HG03064 (cell line): ENCODE results near the gene BAD.

Experiments
- ATAC-seq: cut with Tn5 transposase; IDR thresholded peaks from one replicate; pipeline ENCODE4 v1.9.1; 2021; ENCODE audit warnings: low read depth; ENCODE audit not compliant: unreplicated experiment

Gene BAD

DNA sequence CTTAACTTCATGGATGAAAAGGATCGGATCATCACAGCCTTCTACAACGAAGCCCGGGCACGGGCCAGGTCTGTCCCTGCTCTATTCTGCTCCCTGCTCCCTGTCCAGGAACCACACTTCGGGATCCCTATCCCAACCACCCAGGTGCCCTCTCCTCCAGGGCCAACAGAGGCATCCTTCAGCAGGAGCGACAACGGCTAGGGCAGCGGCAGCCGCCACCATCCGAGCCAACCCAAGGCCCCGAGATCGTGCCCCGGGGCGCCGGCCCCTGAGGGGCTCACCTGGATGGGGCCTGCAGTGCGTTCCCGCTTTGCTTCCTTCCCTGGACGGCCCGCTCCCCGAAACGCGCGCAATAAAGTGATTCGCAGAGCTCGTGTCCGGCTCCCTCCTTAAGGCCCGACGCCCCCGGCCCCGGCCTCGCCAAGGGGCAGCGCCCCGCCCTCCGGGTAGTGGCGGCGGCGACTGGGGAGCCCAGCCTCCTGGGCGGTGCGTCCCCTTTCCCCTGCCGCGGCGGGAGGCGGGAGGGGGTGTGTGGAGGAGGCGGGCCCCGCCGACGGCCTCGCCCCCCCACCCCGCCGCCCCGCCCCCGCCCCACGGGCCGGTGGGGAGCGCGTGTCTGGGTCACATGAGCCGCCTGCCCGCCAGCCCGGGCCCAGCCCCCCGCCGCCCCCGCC lies 50.4 kb downstream of the BAD start, which contains the start of gene VEGFB:
VEGFB (plus strand) TSS at position 672 of the 674 bp plus-strand sequence. CDS start 250 bp downstream, outside the sequence.
- ATAC-seq = no peak

DNA sequence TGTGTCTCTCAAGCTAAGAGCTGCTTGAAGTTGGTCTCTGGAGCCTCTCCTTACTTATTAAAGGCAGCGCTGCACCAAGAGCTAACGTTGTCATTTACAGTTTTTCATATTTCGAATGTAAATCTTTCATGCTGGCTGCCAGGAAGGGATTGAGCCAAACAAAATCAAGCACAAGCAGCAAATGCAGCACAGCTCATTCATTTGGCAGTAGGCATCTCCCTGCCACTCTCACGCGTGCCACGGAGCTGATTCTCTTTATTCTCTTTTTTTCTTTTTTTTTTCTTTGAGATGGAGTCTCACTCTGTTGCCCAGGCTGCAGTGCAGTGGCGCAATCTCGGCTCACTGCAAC lies 51.5 kb downstream of the BAD start:
- no peak for ATAC-seq

DNA sequence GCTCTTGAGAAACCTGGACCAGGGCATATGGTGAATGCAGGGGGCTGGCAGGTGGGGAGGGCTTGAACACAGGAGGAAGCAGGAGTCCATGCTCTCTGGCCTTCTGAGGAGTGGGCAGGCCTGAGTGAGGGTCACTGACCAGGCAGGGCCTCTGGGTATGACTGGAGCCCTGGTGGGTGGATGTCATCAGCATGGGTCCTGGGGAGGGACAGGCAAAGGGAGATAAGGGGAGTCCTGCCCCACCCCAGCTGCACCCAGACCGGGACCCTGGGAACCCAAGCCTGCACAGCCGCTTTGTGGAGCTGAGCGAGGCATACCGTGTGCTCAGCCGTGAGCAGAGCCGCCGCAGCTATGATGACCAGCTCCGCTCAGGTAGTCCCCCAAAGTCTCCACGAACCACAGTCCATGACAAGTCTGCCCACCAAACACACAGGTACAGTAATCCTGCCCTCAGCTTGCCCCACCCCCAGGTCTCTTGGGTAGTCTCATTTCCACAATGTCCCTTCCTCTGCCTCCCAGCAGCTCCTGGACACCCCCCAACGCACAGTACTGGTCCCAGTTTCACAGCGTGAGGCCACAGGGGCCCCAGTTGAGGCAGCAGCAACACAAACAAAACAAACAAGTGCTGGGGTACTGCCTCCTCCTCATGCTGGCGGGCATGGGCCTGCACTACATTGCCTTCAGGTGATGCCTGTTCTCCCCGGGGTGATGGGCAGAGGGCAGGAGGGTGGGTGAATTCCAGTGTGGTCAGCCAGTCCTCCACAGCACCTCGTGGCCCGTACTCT lies 52.1 kb downstream of the BAD start:
- no peak for ATAC-seq

DNA sequence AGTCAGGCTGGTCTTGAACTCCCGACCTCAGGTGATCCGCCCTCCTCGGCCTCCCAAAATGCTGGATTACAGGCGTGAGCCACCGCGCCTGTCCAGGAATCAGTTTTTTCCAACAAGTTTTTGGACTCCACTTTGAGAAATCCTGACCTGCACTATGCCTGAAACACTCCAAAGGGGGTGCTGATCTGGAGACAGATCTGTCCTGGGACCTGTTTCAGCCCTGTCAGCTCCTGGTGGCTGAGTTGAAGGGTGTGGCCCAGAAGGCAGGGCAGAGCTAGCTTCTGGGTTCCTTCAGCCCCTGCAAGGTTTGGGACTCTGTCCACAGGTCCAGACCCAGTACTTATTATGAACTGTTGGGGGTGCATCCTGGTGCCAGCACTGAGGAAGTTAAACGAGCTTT lies 52.9 kb downstream of the BAD start:
- no peak for ATAC-seq

DNA sequence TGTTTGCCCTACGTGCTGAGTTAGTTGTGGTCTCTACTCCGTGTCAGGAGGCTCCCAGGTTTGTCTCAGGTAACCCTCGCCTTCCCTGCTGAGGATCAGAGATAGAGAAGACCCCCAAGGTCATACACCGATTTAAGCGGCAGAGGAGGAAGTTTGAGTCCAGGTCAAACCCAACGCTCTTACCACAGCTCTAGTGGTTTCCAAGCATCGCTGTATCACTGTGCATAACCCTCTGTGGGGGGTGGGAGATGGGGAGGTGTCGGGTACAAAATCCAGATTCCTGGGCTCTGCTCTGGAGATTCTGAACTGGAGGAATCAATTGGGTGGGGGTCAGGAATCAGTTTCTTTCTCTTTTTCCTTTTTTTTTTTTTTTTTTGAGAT lies 53.5 kb downstream of the BAD start:
- no peak for ATAC-seq

DNA sequence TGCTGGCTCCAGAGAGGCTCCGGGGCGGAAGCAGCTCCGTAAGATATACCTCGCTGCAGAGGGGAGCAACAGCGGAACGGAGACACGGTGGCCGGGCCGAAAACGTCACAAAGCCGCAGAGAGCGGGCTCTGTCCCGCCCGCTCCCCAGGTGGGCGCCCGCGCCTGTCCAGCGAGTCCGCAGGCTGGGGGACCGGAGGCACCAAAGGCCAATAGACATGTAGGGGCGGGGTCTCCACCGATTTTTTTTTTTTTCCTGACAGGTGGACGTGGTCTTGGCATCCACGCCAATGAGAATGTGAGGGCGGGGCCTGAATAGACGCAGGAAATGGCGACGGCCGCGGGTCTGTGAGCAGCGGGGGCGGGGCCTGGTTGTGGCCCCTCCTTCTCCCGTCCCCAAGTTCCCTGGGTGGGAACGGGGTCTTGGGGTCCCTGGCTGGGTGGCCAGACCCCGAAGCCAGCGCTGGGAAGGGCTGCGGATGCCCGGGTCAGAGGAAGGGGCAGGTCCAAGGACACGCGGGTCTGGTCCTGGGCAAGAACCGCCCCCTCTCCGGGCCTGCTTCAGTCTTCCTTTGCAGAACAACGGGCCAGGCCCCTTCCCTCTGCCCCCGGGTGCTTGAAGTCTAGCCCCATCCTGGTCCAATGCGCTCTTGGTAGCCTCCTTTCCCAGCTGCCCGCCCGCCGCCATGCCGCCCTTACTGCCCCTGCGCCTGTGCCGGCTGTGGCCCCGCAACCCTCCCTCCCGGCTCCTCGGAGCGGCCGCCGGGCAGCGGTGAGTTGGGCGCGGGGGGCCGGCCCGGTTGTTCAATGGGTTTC lies 54.1 kb downstream of the BAD start, which contains the start of gene DNAJC4:
DNAJC4 (plus strand) TSS at position 378 of the 814 bp plus-strand sequence; CDS start at position 685, 307 bp downstream.
- ATAC-seq = no peak

DNA sequence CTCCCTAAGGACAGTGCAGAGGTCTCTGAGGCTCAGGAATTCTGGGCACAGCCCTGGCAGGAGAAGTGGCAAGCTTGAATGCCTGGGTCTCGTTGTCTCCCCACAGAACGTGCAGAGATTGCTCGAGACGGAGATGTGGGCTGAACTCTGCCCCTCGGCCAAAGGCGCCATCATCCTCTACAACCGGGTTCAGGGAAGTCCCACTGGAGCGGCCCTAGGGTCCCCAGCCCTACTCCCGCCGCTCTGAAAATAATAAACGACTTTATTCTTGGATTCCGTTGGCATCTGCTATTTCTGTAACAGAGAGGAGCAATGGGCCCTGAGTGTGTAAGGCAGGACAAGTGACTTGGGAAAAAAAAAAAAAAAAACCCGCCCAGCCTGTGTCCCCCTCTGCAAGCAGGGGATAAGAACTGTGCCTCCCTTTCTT lies 54.7 kb downstream of the BAD start:
- ATAC-seq = no peak

DNA sequence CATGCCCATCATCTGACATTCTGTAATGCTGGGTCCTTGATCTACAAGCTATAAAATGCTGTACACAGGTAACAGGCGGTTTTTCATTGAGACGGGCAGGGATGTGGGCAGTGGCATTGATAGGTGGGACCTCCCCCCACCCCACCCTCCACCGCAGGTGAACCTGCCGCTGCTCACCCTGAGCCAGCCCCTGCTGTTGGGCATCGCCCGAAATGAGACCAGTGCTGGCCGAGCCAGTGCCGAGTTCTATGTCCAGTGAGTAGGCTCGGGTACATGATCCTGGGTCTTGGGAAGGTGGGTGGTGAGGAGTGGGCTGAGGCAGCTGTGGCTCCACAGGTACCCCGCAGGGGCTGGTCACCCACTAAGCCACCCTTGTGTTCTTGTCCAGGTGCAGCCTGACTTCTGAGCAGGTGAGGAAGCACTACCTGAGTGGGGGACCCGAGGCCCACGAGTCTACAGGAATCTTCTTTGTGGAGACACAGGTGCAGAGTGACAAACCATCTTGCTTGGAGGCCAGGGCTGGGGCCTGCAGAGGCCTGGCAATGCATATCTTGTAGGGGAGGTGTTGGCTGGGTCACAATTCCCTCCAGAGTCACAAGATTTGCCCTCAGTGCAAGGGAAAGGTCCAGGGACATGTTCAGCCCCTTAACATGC lies 55.2 kb downstream of the BAD start:
- no peak for ATAC-seq

DNA sequence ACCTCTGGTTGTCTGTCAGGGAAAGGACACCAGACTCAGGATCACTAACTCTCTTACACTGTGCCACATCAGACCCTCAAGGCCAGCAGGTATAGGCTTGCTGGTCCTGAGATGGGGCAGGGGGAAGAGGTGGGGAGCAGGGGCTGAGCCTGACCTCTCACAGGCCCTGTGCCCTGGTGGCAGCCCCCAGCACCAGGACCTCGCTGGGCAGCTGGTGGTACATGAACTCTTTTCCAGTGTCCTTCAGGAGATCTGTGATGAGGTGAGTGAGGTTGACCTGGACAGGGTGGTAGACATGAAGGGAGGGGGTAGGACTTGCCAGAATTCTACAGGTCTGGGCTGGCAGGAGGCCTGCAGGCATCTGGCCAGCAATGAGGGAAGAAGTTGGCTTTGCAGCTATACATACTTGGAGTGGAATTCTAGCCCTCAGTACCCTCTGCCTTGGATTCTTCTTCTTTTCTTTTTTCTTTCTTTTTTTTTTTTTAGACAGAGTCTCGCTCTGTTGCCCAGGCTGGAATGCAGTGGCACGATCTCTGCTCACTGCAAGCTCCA lies 57.0 kb downstream of the BAD start:
- no peak for ATAC-seq

DNA sequence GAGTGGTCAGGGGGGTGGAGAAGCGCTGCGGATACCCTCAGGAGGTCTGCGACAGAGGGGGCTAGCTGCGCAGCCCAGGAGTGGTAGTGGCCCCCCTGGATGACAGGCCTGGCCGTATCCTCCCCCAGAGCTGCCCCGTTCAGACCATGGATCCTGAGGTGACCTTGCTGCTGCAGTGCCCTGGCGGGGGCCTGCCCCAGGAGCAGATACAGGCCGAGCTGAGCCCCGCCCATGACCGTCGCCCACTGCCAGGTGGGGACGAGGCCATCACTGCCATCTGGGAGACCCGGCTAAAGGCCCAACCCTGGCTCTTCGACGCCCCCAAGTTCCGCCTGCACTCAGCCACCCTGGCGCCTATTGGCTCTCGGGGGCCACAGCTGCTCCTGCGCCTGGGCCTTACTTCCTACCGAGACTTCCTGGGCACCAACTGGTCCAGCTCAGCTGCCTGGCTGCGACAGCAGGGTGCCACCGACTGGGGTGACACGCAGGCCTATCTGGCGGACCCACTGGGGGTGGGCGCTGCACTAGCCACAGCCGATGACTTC lies 57.9 kb downstream of the BAD start:
- ATAC-seq = no peak

DNA sequence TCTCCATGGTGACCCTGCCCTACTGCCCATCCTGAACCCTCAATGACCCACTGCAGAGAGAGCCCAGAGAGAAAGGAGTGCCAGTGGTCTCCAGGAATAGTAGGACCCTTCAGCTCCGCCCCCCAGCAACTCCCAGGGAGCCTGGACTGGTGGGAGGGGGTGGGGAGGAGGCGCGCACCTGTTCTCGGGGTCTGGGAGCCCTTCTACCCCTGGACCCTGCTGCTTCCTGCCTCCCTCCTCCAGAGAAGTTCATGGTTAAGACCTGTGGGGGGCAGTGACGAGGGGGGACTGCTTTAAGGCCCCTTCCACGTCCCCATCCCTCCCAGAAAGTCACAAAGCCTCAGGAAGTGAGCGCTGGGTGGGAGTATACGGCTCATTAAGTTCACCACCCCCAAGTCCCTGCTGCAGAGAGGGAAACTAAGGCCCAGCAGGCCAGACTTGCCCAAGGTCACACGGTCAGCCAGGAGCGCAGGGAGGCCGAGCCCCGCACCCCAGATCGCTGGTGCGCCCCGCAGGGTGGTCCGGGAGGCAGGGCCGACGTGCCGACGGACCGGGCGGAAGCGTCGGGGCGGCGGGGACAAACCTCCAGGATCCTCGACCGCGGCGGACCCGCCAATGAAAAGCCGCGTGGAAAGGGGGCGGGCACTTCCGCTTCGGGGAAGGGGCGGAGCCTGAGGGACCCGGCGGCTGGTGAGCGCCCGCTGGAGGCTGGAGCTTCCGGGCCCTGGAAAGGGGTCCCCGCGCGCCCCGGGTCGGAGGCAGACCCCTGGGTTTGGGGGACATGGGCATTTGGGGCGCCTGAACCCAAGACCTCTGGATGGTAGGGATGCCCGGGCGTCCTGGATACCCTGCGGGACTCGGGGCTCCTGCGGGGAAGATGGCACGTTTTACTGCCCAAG lies 58.6 kb downstream of the BAD start, which contains the start of the genes NUDT22 and TRPT1:
NUDT22 (plus strand) TSS at position 667 of the 899 bp plus-strand sequence. CDS start 379 bp downstream, outside the sequence.
TRPT1 (minus strand) TSS at position 579 of the 899 bp plus-strand sequence; CDS start at position 253, 326 bp downstream.
- ATAC-seq = no peak

DNA sequence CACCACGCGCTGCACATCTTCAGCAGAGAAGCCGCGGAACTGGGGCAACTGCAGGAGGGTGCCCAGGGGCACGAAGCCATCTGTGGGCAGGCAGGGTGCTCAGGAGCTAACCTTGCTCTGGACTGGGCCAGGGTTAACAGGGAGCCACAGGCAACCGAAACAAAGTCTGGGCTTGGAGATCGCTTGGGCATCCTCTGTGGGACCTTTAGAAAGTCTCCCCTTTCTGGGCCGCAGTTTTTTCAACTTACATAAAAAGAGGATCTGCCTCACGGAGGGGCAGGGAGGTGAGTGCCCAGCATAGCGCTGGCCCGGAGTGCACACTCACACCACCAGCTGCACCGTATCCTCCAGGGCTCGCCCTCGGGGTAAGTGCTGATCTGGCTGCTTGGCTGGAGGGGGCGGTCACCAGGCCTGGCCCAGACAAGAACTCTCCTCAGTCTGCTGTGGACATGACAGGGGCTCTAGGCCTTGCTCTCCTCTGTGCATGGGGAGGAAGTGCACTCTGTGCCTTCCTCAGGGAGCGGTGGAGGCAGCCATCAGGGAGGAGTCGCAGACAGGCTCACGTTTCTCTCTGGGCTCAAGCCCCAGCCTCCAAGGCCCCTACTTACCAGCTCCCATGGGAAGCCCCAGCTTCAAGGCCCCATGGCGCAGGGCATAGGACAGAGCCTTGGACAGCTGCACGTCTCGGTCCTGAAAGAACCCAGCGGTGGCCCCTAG lies 59.4 kb downstream of the BAD start:
- ATAC-seq = no peak

DNA sequence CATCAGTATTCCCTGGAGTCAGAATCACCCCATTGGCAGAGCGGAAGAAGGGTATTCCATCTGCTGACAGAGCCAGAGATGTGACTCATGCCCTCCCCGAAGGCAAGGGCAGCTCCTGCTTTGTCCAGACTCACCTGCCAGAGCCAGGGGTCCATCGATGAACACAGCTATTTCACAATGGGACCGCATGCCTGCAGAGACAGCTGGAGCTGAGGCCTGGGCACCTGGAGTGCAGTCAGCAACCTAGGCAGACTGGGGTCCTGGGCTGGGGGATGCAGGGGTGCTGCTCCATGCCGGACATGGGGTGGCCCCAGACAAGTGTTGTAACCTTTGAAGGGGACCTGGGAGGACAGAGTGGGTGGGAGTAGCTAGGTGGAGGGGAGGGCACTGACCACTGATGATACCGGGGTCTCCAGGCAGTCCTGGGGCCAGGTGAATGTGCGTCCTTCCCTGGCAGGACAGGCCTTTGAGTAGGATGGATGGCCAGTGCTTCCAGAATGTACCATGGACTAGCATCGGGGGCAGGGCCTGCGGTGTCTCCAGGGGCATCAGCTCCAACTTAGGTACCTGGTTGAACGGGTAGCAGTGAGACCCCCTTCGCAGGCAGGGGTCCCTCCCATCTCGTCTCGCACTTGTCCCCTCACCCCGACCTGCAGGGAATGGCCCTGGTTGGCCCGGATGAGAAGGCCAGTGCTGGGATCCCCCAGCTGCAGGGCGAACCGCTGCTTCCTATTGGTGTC lies 60.1 kb downstream of the BAD start:
- no peak for ATAC-seq

DNA sequence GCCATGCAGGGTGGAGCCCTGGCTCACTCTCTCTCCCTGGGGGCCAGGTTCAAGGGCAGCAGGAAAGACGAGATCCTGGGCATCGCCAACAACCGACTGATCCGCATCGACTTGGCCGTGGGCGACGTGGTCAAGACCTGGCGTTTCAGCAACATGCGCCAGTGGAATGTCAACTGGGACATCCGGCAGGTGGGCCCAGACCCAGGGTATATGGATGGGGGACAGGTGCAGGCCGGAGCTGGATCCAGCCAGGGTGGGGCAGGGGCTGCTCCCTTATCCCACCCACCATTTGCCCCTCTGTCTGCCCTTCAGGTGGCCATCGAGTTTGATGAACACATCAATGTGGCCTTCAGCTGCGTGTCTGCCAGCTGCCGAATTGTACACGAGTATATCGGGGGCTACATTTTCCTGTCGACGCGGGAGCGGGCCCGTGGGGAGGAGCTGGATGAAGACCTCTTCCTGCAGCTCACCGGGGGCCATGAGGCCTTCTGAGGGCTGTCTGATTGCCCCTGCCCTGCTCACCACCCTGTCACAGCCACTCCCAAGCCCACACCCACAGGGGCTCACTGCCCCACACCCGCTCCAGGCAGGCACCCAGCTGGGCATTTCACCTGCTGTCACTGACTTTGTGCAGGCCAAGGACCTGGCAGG lies 61.3 kb downstream of the BAD start:
- ATAC-seq = no peak

DNA sequence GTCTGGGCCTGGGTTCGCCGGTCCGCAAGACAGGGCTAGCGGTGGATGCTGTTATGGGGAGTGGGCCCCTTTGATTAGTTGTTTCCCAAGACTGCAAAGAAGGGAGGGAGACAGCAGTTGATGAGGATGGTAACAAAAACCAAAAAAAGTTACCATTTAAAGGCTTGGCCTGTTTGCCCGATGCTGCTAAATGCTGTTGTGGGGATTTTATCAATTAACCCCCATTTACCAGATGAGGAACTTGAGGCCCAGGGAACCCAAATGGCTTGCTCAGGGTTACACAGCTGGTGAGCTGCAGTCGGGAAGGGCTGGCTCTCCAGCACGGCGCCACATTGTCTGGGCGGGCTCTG lies 61.8 kb downstream of the BAD start:
- ATAC-seq = no peak

DNA sequence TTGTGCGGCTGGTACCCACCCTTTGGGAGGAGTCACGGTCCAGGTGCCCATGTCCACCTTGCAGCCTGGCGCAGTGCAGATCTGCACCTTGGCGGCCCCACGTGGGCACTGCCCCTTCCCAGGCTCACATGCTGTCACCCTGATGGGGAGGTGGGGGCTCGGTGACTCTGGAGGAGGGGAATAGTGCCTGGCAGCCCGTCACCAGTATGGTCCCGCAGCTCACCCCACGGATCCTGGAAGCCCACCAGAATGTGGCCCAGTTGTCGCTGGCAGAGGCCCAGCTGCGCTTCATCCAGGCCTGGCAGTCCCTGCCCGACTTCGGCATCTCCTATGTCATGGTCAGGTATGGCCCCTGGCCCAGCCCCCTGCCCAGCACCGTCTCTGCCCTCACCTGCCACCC lies 63.7 kb downstream of the BAD start:
- ATAC-seq = no peak

DNA sequence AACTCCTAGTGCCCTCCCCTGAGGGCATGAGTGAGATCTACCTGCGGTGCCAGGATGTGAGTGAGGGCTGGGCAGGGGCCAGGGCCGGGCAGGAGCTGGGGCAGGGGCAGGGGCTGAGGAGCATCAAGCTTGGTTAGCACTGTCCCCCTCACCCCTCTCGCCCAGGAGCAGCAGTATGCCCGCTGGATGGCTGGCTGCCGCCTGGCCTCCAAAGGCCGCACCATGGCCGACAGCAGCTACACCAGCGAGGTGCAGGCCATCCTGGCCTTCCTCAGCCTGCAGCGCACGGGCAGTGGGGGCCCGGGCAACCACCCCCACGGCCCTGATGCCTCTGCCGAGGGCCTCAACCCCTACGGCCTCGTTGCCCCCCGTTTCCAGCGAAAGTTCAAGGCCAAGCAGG lies 64.2 kb downstream of the BAD start:
- no peak for ATAC-seq
